Neural progenitor cell (in vitro differentiated cells): ENCODE results near the gene DUSP6. TPM values are rescaled to one million over a fixed set of nuclear protein-coding genes. Genes with fewer than 3 reads are reported as not detected.
A peak's percentile ranks its signal among the peaks of the same experiment; 100 is the strongest.

ENCODE experiments used
- DNase-seq: peaks from one replicate; pipeline ENCODE4 v3.0.0-alpha.2; 2016; ENCODE audit warnings: low spot score
- H2AFZ ChIP-seq: fragments of 200-600 bp; sonication (generic); replicated peaks from 2 replicates; pipeline ENCODE4 v1.6.1; 2016; ENCODE audit warnings: antibody characterized with exemption
- H3F3A ChIP-seq: fragments of 200-600 bp; sonication (generic); 2 replicates; pipeline ENCODE4 v1.6.1; 2016; ENCODE audit warnings: antibody characterized with exemption, low read depth
- H3K27ac ChIP-seq: fragments of 200-600 bp; sonication (generic); 2 replicates; pipeline ENCODE4 v1.5.1; 2016; ENCODE audit warnings: mild to moderate bottlenecking
- H3K27me3 ChIP-seq: fragments of 200-600 bp; sonication (generic); 2 replicates; pipeline ENCODE4 v1.6.1; 2016; ENCODE audit warnings: mild to moderate bottlenecking, moderate library complexity
- H3K36me3 ChIP-seq: fragments of 200-600 bp; sonication (generic); 2 replicates; pipeline ENCODE4 v1.5.1; 2016
- H3K4me1 ChIP-seq: fragments of 200-600 bp; sonication (generic); 2 replicates; pipeline ENCODE4 v1.6.1; 2016; ENCODE audit warnings: mixed run types
- H3K4me2 ChIP-seq: fragments of 200-600 bp; sonication (generic); 2 replicates; pipeline ENCODE4 v1.6.1; 2016
- H3K4me3 ChIP-seq: fragments of 200-600 bp; sonication (generic); 2 replicates; pipeline ENCODE4 v1.5.1; 2016
- H3K79me2 ChIP-seq: fragments of 200-600 bp; sonication (generic); 2 replicates; pipeline ENCODE4 v1.6.1; 2016; ENCODE audit warnings: low read depth
- H3K9ac ChIP-seq: fragments of 200-600 bp; sonication (generic); 2 replicates; pipeline ENCODE4 v1.6.1; 2016
- H3K9me3 ChIP-seq: fragments of 200-600 bp; sonication (generic); 2 replicates; pipeline ENCODE4 v1.5.1; 2016; ENCODE audit warnings: low read depth
- H4K20me1 ChIP-seq: fragments of 200-600 bp; sonication (generic); 2 replicates; pipeline ENCODE4 v1.6.1; 2016; ENCODE audit warnings: low read depth
- H3K27ac Mint-ChIP-seq: 3 replicates; pipeline ENCODE4 v1.8.0; 2021; ENCODE audit warnings: mixed read lengths
- H3K27me3 Mint-ChIP-seq: 2 replicates; pipeline ENCODE4 v1.8.0; 2022; ENCODE audit warnings: low read depth, mild to moderate bottlenecking, inconsistent platforms, moderate library complexity, mixed read lengths; ENCODE audit not compliant: insufficient read depth
- H3K36me3 Mint-ChIP-seq: 3 replicates; pipeline ENCODE4 v1.8.0; 2021; ENCODE audit warnings: mixed read lengths
- H3K4me1 Mint-ChIP-seq: 3 replicates; pipeline ENCODE4 v1.8.0; 2021; ENCODE audit warnings: mixed read lengths
- H3K4me3 Mint-ChIP-seq: 3 replicates; pipeline ENCODE4 v1.8.0; 2021; ENCODE audit warnings: mild to moderate bottlenecking, moderate library complexity, mixed read lengths
- H3K9me3 Mint-ChIP-seq: 3 replicates; pipeline ENCODE4 v1.8.0; 2020; ENCODE audit warnings: mixed read lengths
- EZH2 ChIP-seq: fragments of 200-600 bp; sonication (generic); IDR thresholded peaks from 2 replicates; pipeline ENCODE4 v1.6.1; 2017; ENCODE audit warnings: antibody characterized with exemption, mild to moderate bottlenecking, moderate library complexity
- EZH2phosphoT487 ChIP-seq: fragments of 200-600 bp; sonication (generic); IDR thresholded peaks from 2 replicates; pipeline ENCODE4 v1.6.1; 2017; ENCODE audit warnings: antibody characterized with exemption
- total RNA-seq: library from RNA; depleted of rRNA; stranded (reverse); fragments of >200 nt; gene quantifications from 2 replicates; pipeline ENCODE4 v1.2.3, GENCODE V29; 2015; ENCODE audit warnings: low replicate concordance
- TF ChIP-seq, protein P1 (sequence below): fragments of 200-600 bp; sonication (generic); IDR thresholded peaks from 2 replicates; pipeline ENCODE4 v1.5.1; 2017; ENCODE audit warnings: antibody characterized with exemption, mild to moderate bottlenecking

Gene DUSP6
- total RNA-seq, 1 donor from 2014 or later = 12.5 TPM

DNA sequence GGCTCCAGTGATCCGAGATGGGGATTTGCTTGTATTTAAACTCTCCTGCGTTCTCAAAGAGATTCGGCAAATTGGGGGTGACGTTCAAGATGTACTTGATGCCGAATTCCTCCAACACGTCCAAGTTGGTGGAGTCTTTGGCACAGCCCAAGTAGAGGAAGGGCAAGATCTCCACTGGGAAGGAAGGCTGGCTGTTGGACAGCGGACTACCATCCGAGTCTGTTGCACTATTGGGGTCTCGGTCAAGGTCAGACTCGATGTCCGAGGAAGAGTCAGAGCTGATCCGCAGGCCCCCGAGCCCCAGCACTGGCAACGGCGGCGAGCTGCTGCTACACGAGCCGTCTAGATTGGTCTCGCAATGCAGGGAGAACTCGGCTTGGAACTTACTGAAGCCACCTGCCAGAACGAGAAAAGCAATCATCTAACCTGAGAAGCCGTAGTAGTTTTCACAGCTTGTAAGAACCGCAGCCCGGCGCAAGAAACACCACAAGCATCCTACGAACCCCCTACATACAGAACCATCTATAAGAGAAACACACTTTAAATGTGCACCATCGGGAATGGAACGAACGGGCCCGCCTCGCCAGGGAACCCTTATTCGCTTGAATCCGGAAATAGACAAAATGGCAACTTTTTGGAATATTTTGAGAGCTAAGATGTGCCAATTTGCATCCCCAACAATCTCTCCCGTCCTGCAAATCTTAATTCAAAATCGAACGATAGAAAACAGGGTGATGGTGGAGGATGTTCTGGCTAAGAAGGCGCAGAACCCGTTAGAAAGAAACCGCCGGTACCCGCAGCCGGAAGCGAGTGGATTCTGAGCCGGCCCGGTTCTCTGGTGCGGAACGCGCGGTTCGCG lies 1.4 kb downstream of the DUSP6 start:
- Histone ChIP-seq H4K20me1 (peaks cover 51% of the 10 kb centered on the region), H3K27ac (no peak overlapping the region)

DNA sequence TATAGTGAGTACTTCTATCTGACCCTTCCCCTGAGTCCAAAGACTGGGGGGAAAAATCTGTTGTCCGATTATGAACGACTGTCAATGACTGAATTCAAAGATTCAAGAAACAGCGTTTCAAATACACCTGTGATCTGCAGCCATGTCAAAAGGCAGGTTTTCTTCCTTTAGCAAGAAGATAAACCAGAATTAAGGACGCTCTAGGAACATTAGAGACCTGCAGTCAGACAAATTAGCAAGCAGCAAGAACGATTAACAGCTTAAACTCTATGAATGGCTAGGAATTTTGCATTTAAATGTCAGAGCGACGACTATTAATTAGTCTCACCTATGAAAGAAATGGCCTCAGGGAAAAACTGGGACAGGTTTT lies 2.1 kb downstream of the DUSP6 start:
- Histone ChIP-seq H3F3A (peaks cover 86% of the 10 kb centered on the region), H3K79me2 (peaks cover 31% of the 10 kb centered on the region), H3K27ac (no peak overlapping the region), H3K4me1 (peaks cover 60% of the 10 kb centered on the region), H2AFZ (no peak overlapping the region), H3K36me3 (no peaks in the 10 kb centered on the region), H3K4me2 (peak overlapping the region; percentile 97), H3K9me3 (no peaks in the 10 kb centered on the region), H3K4me3 (peak overlapping the region; percentile 68), H4K20me1 (peaks cover 51% of the 10 kb centered on the region), H3K9ac (no peak overlapping the region), H3K27me3 (peaks cover 61% of the 10 kb centered on the region)
- DNase-seq = no peak
- TF ChIP-seq EZH2 (no peak), EZH2phosphoT487 (peak; percentile 5)
- H3K4me1 Mint-ChIP-seq = peaks cover 52% of the 10 kb centered on the region
- peaks cover 11% of the 10 kb centered on the region for H3K27me3 Mint-ChIP-seq
- peaks cover 30% of the 10 kb centered on the region for H3K36me3 Mint-ChIP-seq
- H3K9me3 Mint-ChIP-seq = no peaks in the 10 kb centered on the region
- H3K4me3 Mint-ChIP-seq = peak overlapping the region; percentile 97
- peak overlapping the region; percentile 84 for H3K27ac Mint-ChIP-seq

More for the DNA sequence above, 1.4 kb downstream of the DUSP6 start:
- Histone ChIP-seq H3K4me2 (peak overlapping the region; percentile 97), H3K79me2 (peaks cover 31% of the 10 kb centered on the region), H2AFZ (no peak overlapping the region), H3K9me3 (no peaks in the 10 kb centered on the region), H3K36me3 (no peaks in the 10 kb centered on the region), H3K4me3 (peak overlapping the region; percentile 68), H3K4me1 (peaks cover 60% of the 10 kb centered on the region), H3F3A (peaks cover 80% of the 10 kb centered on the region), H3K9ac (peak overlapping the region; percentile 16), H3K27me3 (peaks cover 67% of the 10 kb centered on the region)
- DNase-seq = peak; percentile 33
- no peak for TF ChIP-seq EZH2phosphoT487
- peak; percentile 57 for TF ChIP-seq EZH2
- TF ChIP-seq, protein P1, sequence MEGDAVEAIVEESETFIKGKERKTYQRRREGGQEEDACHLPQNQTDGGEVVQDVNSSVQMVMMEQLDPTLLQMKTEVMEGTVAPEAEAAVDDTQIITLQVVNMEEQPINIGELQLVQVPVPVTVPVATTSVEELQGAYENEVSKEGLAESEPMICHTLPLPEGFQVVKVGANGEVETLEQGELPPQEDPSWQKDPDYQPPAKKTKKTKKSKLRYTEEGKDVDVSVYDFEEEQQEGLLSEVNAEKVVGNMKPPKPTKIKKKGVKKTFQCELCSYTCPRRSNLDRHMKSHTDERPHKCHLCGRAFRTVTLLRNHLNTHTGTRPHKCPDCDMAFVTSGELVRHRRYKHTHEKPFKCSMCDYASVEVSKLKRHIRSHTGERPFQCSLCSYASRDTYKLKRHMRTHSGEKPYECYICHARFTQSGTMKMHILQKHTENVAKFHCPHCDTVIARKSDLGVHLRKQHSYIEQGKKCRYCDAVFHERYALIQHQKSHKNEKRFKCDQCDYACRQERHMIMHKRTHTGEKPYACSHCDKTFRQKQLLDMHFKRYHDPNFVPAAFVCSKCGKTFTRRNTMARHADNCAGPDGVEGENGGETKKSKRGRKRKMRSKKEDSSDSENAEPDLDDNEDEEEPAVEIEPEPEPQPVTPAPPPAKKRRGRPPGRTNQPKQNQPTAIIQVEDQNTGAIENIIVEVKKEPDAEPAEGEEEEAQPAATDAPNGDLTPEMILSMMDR = no peak
- Mint-ChIP-seq H3K27ac (peak overlapping the region; percentile 84), H3K36me3 (peaks cover 30% of the 10 kb centered on the region), H3K4me1 (peaks cover 52% of the 10 kb centered on the region), H3K4me3 (peak overlapping the region; percentile 97), H3K27me3 (peaks cover 11% of the 10 kb centered on the region), H3K9me3 (no peaks in the 10 kb centered on the region)

DNA sequence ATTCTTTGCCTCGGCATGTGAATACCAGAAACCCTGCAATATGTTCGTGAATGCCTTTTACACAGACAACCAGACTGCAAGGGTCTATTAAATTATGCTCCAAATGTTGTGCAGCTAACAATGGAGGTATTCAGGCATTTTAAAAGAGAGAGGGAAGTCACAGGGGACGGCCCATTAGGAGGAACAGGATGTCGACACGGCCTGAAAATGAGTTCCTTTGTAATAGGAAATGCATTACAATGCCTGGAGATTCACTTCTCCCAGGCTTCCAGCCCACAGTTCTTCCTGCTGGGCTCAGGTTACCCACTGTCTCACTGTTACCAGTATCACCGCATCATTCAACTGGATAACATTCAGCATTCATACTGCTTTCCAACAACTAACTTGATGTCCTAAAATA lies 2.5 kb downstream of the DUSP6 start:
- Mint-ChIP-seq H3K4me1 (peaks cover 52% of the 10 kb centered on the region), H3K4me3 (peak overlapping the region; percentile 97), H3K27ac (no peak overlapping the region), H3K9me3 (no peaks in the 10 kb centered on the region), H3K36me3 (peaks cover 30% of the 10 kb centered on the region), H3K27me3 (peaks cover 11% of the 10 kb centered on the region)
- H3K79me2 ChIP-seq = peaks cover 31% of the 10 kb centered on the region
- H3F3A ChIP-seq = peaks cover 86% of the 10 kb centered on the region
- H3K4me2 ChIP-seq = peak overlapping the region; percentile 97
- no peak overlapping the region for H2AFZ ChIP-seq
- peak; percentile 71 for DNase-seq
- no peaks in the 10 kb centered on the region for H3K36me3 ChIP-seq
- H3K9me3 ChIP-seq = no peaks in the 10 kb centered on the region
- H3K27me3 ChIP-seq = peaks cover 57% of the 10 kb centered on the region
- TF ChIP-seq EZH2 = no peak
- no peak for TF ChIP-seq EZH2phosphoT487
- TF ChIP-seq, protein P1 = no peak
- H3K4me1 ChIP-seq = peaks cover 60% of the 10 kb centered on the region
- H3K9ac ChIP-seq = no peak overlapping the region
- no peak overlapping the region for H3K27ac ChIP-seq
- peak overlapping the region; percentile 68 for H3K4me3 ChIP-seq
- H4K20me1 ChIP-seq = peaks cover 51% of the 10 kb centered on the region
